Lung microvascular endothelial cell (primary cell): ENCODE data around the gene UFM1. TPM values are rescaled to one million over a fixed set of nuclear protein-coding genes. Genes with fewer than 3 reads are reported as not detected.
A peak's percentile ranks its signal among the peaks of the same experiment; 100 is the strongest.
"Not testable (repeated sequence)": the region's sequence is repeated elsewhere in the genome, so short reads cannot be mapped to it uniquely, and the experiment has no call there.

Source experiments
- DNase-seq, 2 donors: peaks; one replicate each; pipeline versions ENCODE4 v3.0.0 to v3.0.0-alpha.2; 2010; ENCODE audit warnings: low read depth in 2 of 2
- total RNA-seq: library from RNA; depleted of rRNA; stranded (reverse); fragments of >200 nt; gene quantifications from 2 replicates; pipeline ENCODE4 v1.2.1, GENCODE V29; 2014

The UFM1 gene
- total RNA-seq, 1 donor from 2014 or later: 46.2 TPM

GRCh38 chr13:38365661-38366060 is 16.0 kb downstream of the UFM1 start:
- DNase-seq: no peak

- DNase-seq: peak in 1 of 2 donors; percentile 59
These were observed 17.4 kb downstream of the UFM1 start for GRCh38 chr13:38366954-38367645.

- no peak for DNase-seq
These were observed 19.4 kb downstream of the UFM1 start for GRCh38 chr13:38369058-38369457.

- not testable (repeated sequence) for DNase-seq
These were observed 20.4 kb downstream of the UFM1 start for GRCh38 chr13:38370096-38370495.

GRCh38 chr13:38372820-38373383 is 23.3 kb downstream of the UFM1 start:
- no peak for DNase-seq

- no peak for DNase-seq
These were observed 26.9 kb downstream of the UFM1 start for GRCh38 chr13:38376546-38376945.

GRCh38 chr13:38381890-38382289 is 32.2 kb downstream of the UFM1 start:
- no peak for DNase-seq

- no peak for DNase-seq
These were observed 33.3 kb downstream of the UFM1 start for GRCh38 chr13:38382946-38383345.

GRCh38 chr13:38384171-38384570 is 34.5 kb downstream of the UFM1 start:
- no peak for DNase-seq

GRCh38 chr13:38385153-38385891 is 35.7 kb downstream of the UFM1 start:
- DNase-seq: no peak

GRCh38 chr13:38386421-38386820 is 36.8 kb downstream of the UFM1 start:
- no peak for DNase-seq

- no peak for DNase-seq
These were observed 41.7 kb downstream of the UFM1 start for GRCh38 chr13:38391341-38391740.

GRCh38 chr13:38394777-38395496 is 45.3 kb downstream of the UFM1 start:
- DNase-seq: no peak

GRCh38 chr13:38395497-38395788 is 45.8 kb downstream of the UFM1 start:
- DNase-seq: no peak

- no peak for DNase-seq
These were observed 49.3 kb downstream of the UFM1 start for GRCh38 chr13:38398711-38399493.

- no peak for DNase-seq
These were observed 49.9 kb downstream of the UFM1 start for GRCh38 chr13:38399535-38399934.

GRCh38 chr13:38401276-38401675 is 51.6 kb downstream of the UFM1 start:
- no peak for DNase-seq

GRCh38 chr13:38405216-38405615 is 55.6 kb downstream of the UFM1 start:
- no peak for DNase-seq

- DNase-seq: no peak
These were observed 60.1 kb downstream of the UFM1 start for GRCh38 chr13:38409771-38410170.

- no peak for DNase-seq
These were observed 62.6 kb downstream of the UFM1 start for GRCh38 chr13:38412266-38412665.
